ENCODE results near the gene RRP1. TPM values are rescaled to one million over a fixed set of nuclear protein-coding genes. Genes with fewer than 3 reads are reported as not detected.

The RRP1 gene
- total RNA-seq, 1 experiment from 2014 or later = 53.9 TPM

GRCh38 chr21:43817157-43818086 is 28.0 kb downstream of the RRP1 start:
- no peak overlapping the region for H3K4me3 ChIP-seq (replicated peaks in 1 of 2; ENCODE audit: low read depth in 1 of 2, low read length in 2 of 2)
- intact Hi-C loops (cut with micrococcal nuclease) = no loop called here
- H2AFZ ChIP-seq (ENCODE audit: low read depth, low read length, poor library complexity, severe bottlenecking) = no peak overlapping the region
- ATAC-seq (no peak), DNase-seq (ENCODE audit: low read depth, low spot score) (no peak)
- H4K20me1 ChIP-seq (ENCODE audit: insufficient read depth) = no peaks in the 10 kb centered on the region
- H3K27ac ChIP-seq (ENCODE audit: low read depth, low read length) = no peak overlapping the region
- no peak overlapping the region for H3K4me2 ChIP-seq (ENCODE audit: low read length)
- H3K9me2 ChIP-seq (ENCODE audit: insufficient read depth) = no peaks in the 10 kb centered on the region
- ChIA-PET POLR2A (no interaction called here), CTCF (interaction anchor here (0.7 kb wide), 1 partner anchor 158 kb away, joined by 3 read pairs; no protein-coding TSS in a partner anchor), RAD21 (ENCODE audit: low non-redundant PET in 1 of 2, low total read pairs in 2 of 2, uncharacterized antibody in 2 of 2, unreplicated experiment in 2 of 2) (interaction anchor here in 1 of 2 experiments (0.6 kb wide), 1 partner anchor 511 kb away, joined by 3 read pairs; no protein-coding TSS in a partner anchor)
- H3K9me3 ChIP-seq (ENCODE audit: control insufficient read depth in 1 of 2, insufficient read depth in 1 of 2, low read depth in 1 of 2, low read length in 2 of 2) = no peaks in the 10 kb centered on the region
- no peaks in the 10 kb centered on the region for H3K79me2 ChIP-seq (ENCODE audit: insufficient read depth, low read length)
- H3K9ac ChIP-seq (ENCODE audit: low read length) = no peak overlapping the region
- BruUV-seq (replicated peaks) = no TSS peak
- H3K36me3 ChIP-seq (ENCODE audit: control insufficient read depth in 1 of 2, insufficient read depth in 2 of 2, low read length in 2 of 2) = no peaks in the 10 kb centered on the region
- no peaks in the 10 kb centered on the region for H3K27me3 ChIP-seq (ENCODE audit: insufficient read depth, low read length)
- H3K4me1 ChIP-seq (ENCODE audit: control insufficient read depth in 1 of 2, insufficient read depth in 2 of 2, low read length in 2 of 2) = peaks cover 7 to 19% of the 10 kb centered on the region in 2 experiments
- TF ChIP-seq CTCF (IDR thresholded peaks at IDR 0.05 in 2 of 3, conservative IDR thresholded peaks at IDR 0.05 in 1 of 3; ENCODE audit: borderline replicate concordance in 1 of 3, insufficient read depth in 1 of 3, low read depth in 2 of 3, low read length in 2 of 3) = no peak
- TF ChIP-seq ZFX (IDR thresholded peaks at IDR 0.05) = no peak
- TF ChIP-seq, protein P1, sequence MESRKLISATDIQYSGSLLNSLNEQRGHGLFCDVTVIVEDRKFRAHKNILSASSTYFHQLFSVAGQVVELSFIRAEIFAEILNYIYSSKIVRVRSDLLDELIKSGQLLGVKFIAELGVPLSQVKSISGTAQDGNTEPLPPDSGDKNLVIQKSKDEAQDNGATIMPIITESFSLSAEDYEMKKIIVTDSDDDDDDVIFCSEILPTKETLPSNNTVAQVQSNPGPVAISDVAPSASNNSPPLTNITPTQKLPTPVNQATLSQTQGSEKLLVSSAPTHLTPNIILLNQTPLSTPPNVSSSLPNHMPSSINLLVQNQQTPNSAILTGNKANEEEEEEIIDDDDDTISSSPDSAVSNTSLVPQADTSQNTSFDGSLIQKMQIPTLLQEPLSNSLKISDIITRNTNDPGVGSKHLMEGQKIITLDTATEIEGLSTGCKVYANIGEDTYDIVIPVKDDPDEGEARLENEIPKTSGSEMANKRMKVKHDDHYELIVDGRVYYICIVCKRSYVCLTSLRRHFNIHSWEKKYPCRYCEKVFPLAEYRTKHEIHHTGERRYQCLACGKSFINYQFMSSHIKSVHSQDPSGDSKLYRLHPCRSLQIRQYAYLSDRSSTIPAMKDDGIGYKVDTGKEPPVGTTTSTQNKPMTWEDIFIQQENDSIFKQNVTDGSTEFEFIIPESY (IDR thresholded peaks at IDR 0.05; ENCODE audit: extremely low read depth, insufficient replicate concordance, low read length) = no peak
- TF ChIP-seq TCF7L2 (IDR thresholded peaks at IDR 0.05; ENCODE audit: borderline replicate concordance, extremely low read depth, insufficient read depth, insufficient read length) = no peak
- no peak for TF ChIP-seq EGR1 (IDR thresholded peaks at IDR 0.05; ENCODE audit: low read depth)
- no peak for TF ChIP-seq RAD21 (IDR thresholded peaks at IDR 0.05; ENCODE audit: low read depth)
- no peak for TF ChIP-seq REST (IDR thresholded peaks at IDR 0.05; ENCODE audit: low read depth)
- TF ChIP-seq FOSL1 (IDR thresholded peaks at IDR 0.05; ENCODE audit: low read depth) = no peak
- no peak for TF ChIP-seq EZH2 (IDR thresholded peaks at IDR 0.05)
- TF ChIP-seq SIN3A (IDR thresholded peaks at IDR 0.05; ENCODE audit: low read depth) = no peak
- no peak for TF ChIP-seq CBX3 (IDR thresholded peaks at IDR 0.05; ENCODE audit: low read depth)
- TF ChIP-seq, protein P2, sequence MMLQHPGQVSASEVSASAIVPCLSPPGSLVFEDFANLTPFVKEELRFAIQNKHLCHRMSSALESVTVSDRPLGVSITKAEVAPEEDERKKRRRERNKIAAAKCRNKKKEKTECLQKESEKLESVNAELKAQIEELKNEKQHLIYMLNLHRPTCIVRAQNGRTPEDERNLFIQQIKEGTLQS (IDR thresholded peaks at IDR 0.05) = no peak
- no peak for TF ChIP-seq EZH2phosphoT487 (IDR thresholded peaks at IDR 0.05; ENCODE audit: borderline replicate concordance)
- TF ChIP-seq ELF1 (IDR thresholded peaks at IDR 0.05; ENCODE audit: borderline replicate concordance, low read depth) = no peak
- no peak for TF ChIP-seq ZNF274 (IDR thresholded peaks at IDR 0.05; ENCODE audit: low read depth, low read length)
- TF ChIP-seq SP1 (IDR thresholded peaks at IDR 0.05; ENCODE audit: low read depth) = no peak
- no peak for TF ChIP-seq YY1 (IDR thresholded peaks at IDR 0.05; ENCODE audit: extremely low read depth, insufficient replicate concordance, low read depth, low read length)
- TF ChIP-seq CEBPB (IDR thresholded peaks at IDR 0.05; ENCODE audit: low read depth) = no peak
- no peak for TF ChIP-seq JUND (IDR thresholded peaks at IDR 0.05)
